ENCODE results near the gene MYRIP. TPM values are rescaled to one million over a fixed set of nuclear protein-coding genes. Genes with fewer than 3 reads are reported as not detected.

MYRIP gene
- total RNA-seq, 1 experiment from 2014 or later = not detected

DNA sequence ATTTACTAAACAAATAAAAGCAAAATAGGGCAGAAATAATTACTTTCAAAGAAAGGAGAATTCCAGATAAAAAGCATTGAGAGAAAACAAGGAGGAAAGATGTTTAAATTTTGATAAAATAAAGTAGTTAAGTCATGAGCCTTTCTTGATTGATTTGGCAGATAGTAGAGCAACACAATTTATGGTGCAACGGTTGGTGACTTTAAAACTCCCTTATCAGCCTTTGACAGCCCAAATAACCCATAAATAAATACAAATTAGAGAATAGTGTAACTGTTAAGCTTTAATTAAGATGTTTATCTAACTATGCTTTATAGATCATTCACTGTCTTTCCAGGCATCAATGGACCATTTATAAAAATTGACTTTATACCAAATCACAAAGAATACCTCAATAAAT is 446.1 kb downstream of the MYRIP start:
- Histone ChIP-seq H3K4me1 (ENCODE audit: insufficient read depth, low read length) (no peaks in the 10 kb centered on the region), H3K9ac (ENCODE audit: low read length) (no peak overlapping the region), H3K9me3 (ENCODE audit: low read length) (no peaks in the 10 kb centered on the region), H3K4me2 (ENCODE audit: low read length) (no peak overlapping the region), H2AFZ (ENCODE audit: low read length) (no peak overlapping the region), H3K36me3 (ENCODE audit: low read depth, low read length) (no peaks in the 10 kb centered on the region), H3K27me3 (ENCODE audit: low read length) (peaks cover 36% of the 10 kb centered on the region), H3K4me3 (ENCODE audit: low read length) (no peak overlapping the region), H3F3A (ENCODE audit: low read length, unreplicated experiment) (no peaks in the 10 kb centered on the region), H4K20me1 (ENCODE audit: low read length) (no peaks in the 10 kb centered on the region), H3K79me2 (ENCODE audit: low read length) (no peaks in the 10 kb centered on the region), H3K27ac (ENCODE audit: low read length) (no peak overlapping the region), H3K9me2 (replicated peaks; ENCODE audit: low read length) (no peaks in the 10 kb centered on the region)
- POLR2A ChIA-PET (ENCODE audit: unreplicated experiment) = no interaction called here
- ATAC-seq (no peak), DNase-seq (no peak)
- intact Hi-C loops (cut with micrococcal nuclease) = no loop called here
- CTCF ChIA-PET = no interaction called here
- BruUV-seq (replicated peaks) = no TSS peak
- no peak for TF ChIP-seq EZH2phosphoT487 (IDR thresholded peaks at IDR 0.05; ENCODE audit: borderline replicate concordance, low read length)
- no peak for TF ChIP-seq EZH2 (IDR thresholded peaks at IDR 0.05; ENCODE audit: low read length, unreplicated experiment)
- TF ChIP-seq CTCF (conservative IDR thresholded peaks at IDR 0.05; ENCODE audit: low read depth, low read length) = no peak

DNA sequence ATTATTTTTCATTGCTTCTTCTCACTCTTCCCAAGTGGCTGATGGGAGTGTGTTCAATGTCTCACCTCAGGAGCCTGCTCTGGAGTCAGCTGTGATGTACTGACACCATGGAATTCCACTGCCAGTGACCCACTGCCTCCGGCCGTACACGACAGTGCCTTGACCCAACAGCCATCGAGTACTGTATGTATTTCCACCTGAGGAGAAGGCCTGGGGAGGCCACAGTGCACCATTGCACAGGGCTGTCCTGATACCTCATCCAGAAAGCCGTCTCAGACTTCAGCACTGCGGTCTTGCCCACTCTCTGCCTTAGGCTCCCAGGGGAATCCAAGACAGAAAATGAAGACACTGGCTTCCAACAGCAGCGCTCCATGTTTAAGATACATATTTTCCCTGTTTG is 448.7 kb downstream of the MYRIP start:
- TF ChIP-seq CTCF (conservative IDR thresholded peaks at IDR 0.05; ENCODE audit: low read depth, low read length) (no peak), EZH2phosphoT487 (IDR thresholded peaks at IDR 0.05; ENCODE audit: borderline replicate concordance, low read length) (no peak), EZH2 (IDR thresholded peaks at IDR 0.05; ENCODE audit: low read length, unreplicated experiment) (no peak)
- Histone ChIP-seq H3K4me3 (ENCODE audit: low read length) (no peak overlapping the region), H3K79me2 (ENCODE audit: low read length) (no peaks in the 10 kb centered on the region), H3K9me2 (replicated peaks; ENCODE audit: low read length) (no peaks in the 10 kb centered on the region), H3K27ac (ENCODE audit: low read length) (no peak overlapping the region), H4K20me1 (ENCODE audit: low read length) (no peaks in the 10 kb centered on the region), H2AFZ (ENCODE audit: low read length) (no peak overlapping the region), H3K4me1 (ENCODE audit: insufficient read depth, low read length) (no peaks in the 10 kb centered on the region), H3K9ac (ENCODE audit: low read length) (no peak overlapping the region), H3K36me3 (ENCODE audit: low read depth, low read length) (no peaks in the 10 kb centered on the region), H3F3A (ENCODE audit: low read length, unreplicated experiment) (no peaks in the 10 kb centered on the region), H3K27me3 (ENCODE audit: low read length) (peaks cover 46% of the 10 kb centered on the region), H3K9me3 (ENCODE audit: low read length) (no peaks in the 10 kb centered on the region), H3K4me2 (ENCODE audit: low read length) (no peak overlapping the region)
- ChIA-PET CTCF (no interaction called here), POLR2A (ENCODE audit: unreplicated experiment) (no interaction called here)
- no TSS peak for BruUV-seq (replicated peaks)
- no peak for ATAC-seq
- intact Hi-C loops (cut with micrococcal nuclease) = no loop called here
- no peak for DNase-seq

GRCh38 chr3:40258555-40258954 is 449.1 kb downstream of the MYRIP start:
- no peaks in the 10 kb centered on the region for H3F3A ChIP-seq (ENCODE audit: low read length, unreplicated experiment)
- no peak overlapping the region for H3K27ac ChIP-seq (ENCODE audit: low read length)
- H3K36me3 ChIP-seq (ENCODE audit: low read depth, low read length) = no peaks in the 10 kb centered on the region
- H3K9me2 ChIP-seq (replicated peaks; ENCODE audit: low read length) = no peaks in the 10 kb centered on the region
- no peak overlapping the region for H3K4me3 ChIP-seq (ENCODE audit: low read length)
- H2AFZ ChIP-seq (ENCODE audit: low read length) = no peak overlapping the region
- TF ChIP-seq CTCF (conservative IDR thresholded peaks at IDR 0.05; ENCODE audit: low read depth, low read length) (0 out of 2 replicates have a peak, but pooled peaks have one; percentile 29), EZH2phosphoT487 (IDR thresholded peaks at IDR 0.05; ENCODE audit: borderline replicate concordance, low read length) (no peak), EZH2 (IDR thresholded peaks at IDR 0.05; ENCODE audit: low read length, unreplicated experiment) (no peak)
- CTCF ChIA-PET = interaction anchor here (0.7 kb wide), 1 partner anchor 50 kb away, joined by 3 read pairs; no protein-coding TSS in a partner anchor
- H3K79me2 ChIP-seq (ENCODE audit: low read length) = no peaks in the 10 kb centered on the region
- H3K9me3 ChIP-seq (ENCODE audit: low read length) = no peaks in the 10 kb centered on the region
- POLR2A ChIA-PET (ENCODE audit: unreplicated experiment) = no interaction called here
- H4K20me1 ChIP-seq (ENCODE audit: low read length) = no peaks in the 10 kb centered on the region
- H3K4me2 ChIP-seq (ENCODE audit: low read length) = no peak overlapping the region
- no peak overlapping the region for H3K9ac ChIP-seq (ENCODE audit: low read length)
- peak; percentile 49 for ATAC-seq
- peaks cover 51% of the 10 kb centered on the region for H3K27me3 ChIP-seq (ENCODE audit: low read length)
- H3K4me1 ChIP-seq (ENCODE audit: insufficient read depth, low read length) = no peaks in the 10 kb centered on the region
- BruUV-seq (replicated peaks) = no TSS peak
- peak; percentile 66 for DNase-seq
- intact Hi-C loops (cut with micrococcal nuclease) = no loop called here
